ENCODE results near the gene UQCRQ. TPM values are rescaled to one million over a fixed set of nuclear protein-coding genes. Genes with fewer than 3 reads are reported as not detected.

UQCRQ gene
- total RNA-seq, 1 experiment from 2014 or later: 306 TPM

DNA sequence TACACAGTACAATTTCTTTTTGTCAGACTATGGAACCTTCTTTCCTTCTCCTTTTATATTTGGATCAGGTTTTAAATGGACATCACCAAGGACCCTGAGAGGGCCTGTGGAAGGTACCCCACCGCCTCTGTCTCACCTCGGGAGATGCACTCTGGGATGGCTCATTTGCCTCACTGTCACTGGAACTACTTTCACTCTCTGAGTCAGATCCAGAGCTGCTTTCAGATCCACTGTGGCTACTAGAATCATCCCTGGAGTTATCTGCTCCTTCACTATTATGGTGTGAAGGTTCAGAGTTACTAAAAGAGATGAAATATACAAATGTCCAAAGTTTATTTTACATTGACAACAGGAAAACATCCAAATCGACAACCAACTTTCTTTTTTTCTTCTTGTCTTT, 31.7 kb downstream of the UQCRQ start:
- H4K5ac ChIP-seq (ENCODE audit: insufficient read length, low read depth, low read length): no peak overlapping the region
- no peaks in the 10 kb centered on the region for H3K79me2 ChIP-seq (ENCODE audit: insufficient read depth, low read length)
- H3K56ac ChIP-seq (ENCODE audit: insufficient read length, low read depth, low read length): no peak overlapping the region
- H2AK5ac ChIP-seq (ENCODE audit: insufficient read length, low read length): no peak overlapping the region
- no peak overlapping the region for H3K23ac ChIP-seq (ENCODE audit: insufficient read length, low read depth, low read length)
- no peaks in the 10 kb centered on the region; the same call in 1 of the 2 replicates for H3K27me3 ChIP-seq (ENCODE audit: insufficient read depth, low read length)
- no peak overlapping the region for H2BK15ac ChIP-seq (ENCODE audit: low read depth, low read length)
- H3K9ac ChIP-seq (ENCODE audit: extremely low read depth, insufficient read length, low read length): no peak overlapping the region
- no peaks in the 10 kb centered on the region for H3K4me1 ChIP-seq (ENCODE audit: insufficient read depth, low read length)
- no peaks in the 10 kb centered on the region for H3K9me3 Mint-ChIP-seq
- H3K4ac ChIP-seq (ENCODE audit: low read depth, low read length): no peak overlapping the region
- H4K20me1 ChIP-seq (ENCODE audit: control insufficient read depth, insufficient read depth, insufficient read length): no peaks in the 10 kb centered on the region
- no peak overlapping the region for H4K91ac ChIP-seq (ENCODE audit: insufficient read length, low read depth, low read length)
- WGBS (ENCODE audit: extremely low coverage, insufficient read length, low lambda C conversion rate): no CpG with 5 or more reads among the region's 3 CpGs
- no peaks in the 10 kb centered on the region for H3K27me3 Mint-ChIP-seq (ENCODE audit: low read depth)
- TF ChIP-seq, protein P1, sequence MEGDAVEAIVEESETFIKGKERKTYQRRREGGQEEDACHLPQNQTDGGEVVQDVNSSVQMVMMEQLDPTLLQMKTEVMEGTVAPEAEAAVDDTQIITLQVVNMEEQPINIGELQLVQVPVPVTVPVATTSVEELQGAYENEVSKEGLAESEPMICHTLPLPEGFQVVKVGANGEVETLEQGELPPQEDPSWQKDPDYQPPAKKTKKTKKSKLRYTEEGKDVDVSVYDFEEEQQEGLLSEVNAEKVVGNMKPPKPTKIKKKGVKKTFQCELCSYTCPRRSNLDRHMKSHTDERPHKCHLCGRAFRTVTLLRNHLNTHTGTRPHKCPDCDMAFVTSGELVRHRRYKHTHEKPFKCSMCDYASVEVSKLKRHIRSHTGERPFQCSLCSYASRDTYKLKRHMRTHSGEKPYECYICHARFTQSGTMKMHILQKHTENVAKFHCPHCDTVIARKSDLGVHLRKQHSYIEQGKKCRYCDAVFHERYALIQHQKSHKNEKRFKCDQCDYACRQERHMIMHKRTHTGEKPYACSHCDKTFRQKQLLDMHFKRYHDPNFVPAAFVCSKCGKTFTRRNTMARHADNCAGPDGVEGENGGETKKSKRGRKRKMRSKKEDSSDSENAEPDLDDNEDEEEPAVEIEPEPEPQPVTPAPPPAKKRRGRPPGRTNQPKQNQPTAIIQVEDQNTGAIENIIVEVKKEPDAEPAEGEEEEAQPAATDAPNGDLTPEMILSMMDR (conservative IDR thresholded peaks at IDR 0.05): no peak
- H2BK12ac ChIP-seq (ENCODE audit: insufficient read length, low read depth, low read length): no peak overlapping the region
- H2BK5ac ChIP-seq (ENCODE audit: insufficient read length, low read length): no peak overlapping the region
- H4K8ac ChIP-seq (replicated peaks; ENCODE audit: insufficient read length, low read depth, low read length): no peak overlapping the region
- no peak overlapping the region for H3K14ac ChIP-seq (ENCODE audit: insufficient read depth, low read length)
- DNase-seq: no peak
- H3K4me3 Mint-ChIP-seq: no peak overlapping the region
- no peak overlapping the region for H2AFZ ChIP-seq (ENCODE audit: low read length)
- H3T11ph ChIP-seq (ENCODE audit: low read length): no peak overlapping the region
- no peak overlapping the region for H3K27ac Mint-ChIP-seq
- no peaks in the 10 kb centered on the region for H3K79me1 ChIP-seq (ENCODE audit: insufficient read depth, low read depth, low read length, poor library complexity, severe bottlenecking)
- peaks cover 27 to 62% (median 59%) of the 10 kb centered on the region in 3 experiments; a peak in 6 of 7 replicates for H3K36me3 Mint-ChIP-seq (ENCODE audit: insufficient read depth in 1 of 3, low read depth in 3 of 3)
- no peak overlapping the region for H3K4me2 ChIP-seq (ENCODE audit: insufficient read depth, insufficient read length, low read length)
- H3K23me2 ChIP-seq (ENCODE audit: insufficient read length, low read depth, low read length, poor library complexity, severe bottlenecking): no peaks in the 10 kb centered on the region
- no peak overlapping the region for H3K27ac ChIP-seq (ENCODE audit: insufficient read length, low read depth, low read length)
- no peaks in the 10 kb centered on the region for H3K4me1 Mint-ChIP-seq
- H2BK20ac ChIP-seq (ENCODE audit: low read depth, low read length, poor library complexity, severe bottlenecking): no peak overlapping the region
- H3K9me3 ChIP-seq (ENCODE audit: control insufficient read depth, low read depth, low read length): no peaks in the 10 kb centered on the region
- no peak overlapping the region for H2BK120ac ChIP-seq (ENCODE audit: low read depth, low read length, poor library complexity, severe bottlenecking)
- H3K18ac ChIP-seq (ENCODE audit: insufficient read length, low read depth, low read length): no peak overlapping the region

Data from H9 (cell line).